ENCODE measurements around the gene SH3BP2.

Gene SH3BP2

DNA sequence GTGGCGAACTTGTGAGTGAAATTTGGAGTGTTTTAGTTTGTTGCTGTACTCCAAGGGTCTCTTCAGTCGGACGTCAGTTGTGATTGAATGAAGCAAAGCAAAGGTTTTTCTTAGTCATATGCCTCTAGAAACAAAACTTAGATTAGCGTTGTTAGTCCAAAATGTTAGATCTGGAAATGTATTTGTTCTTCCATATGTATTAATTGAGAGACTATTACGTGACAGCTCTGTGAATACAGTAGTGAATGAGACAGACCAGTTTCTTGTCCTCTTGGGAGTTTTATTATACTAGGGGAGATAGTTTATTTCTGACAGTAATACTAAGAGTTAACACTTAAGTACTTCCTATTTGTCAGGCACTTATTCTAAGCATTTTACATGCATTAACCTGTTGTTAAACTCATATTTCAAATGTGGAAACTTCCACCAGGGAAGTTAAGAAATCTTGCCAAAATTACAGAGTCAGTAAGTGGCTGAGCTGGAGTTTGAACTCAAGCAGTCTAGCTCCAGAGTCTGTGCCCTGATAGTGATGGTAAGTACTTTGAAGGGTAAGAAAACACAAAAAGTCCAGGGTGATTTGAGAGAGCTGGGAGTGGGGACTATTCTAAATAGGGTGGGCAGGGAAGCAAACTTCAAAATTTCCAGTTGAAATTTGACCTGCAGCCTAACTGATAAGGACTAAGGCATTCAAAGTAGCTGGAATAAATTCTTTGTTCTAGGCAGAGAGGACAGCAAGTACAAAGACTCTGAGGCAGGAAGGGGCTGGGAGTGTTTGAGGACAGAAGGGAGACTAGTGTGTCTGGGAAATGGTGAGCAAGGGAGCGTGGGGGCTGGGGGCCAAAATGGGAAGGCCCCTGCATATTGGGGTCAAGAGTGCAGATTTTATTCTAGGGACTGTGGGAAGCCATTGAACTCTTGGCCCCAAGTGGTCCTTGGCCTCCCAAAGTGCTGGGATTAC is 67.8 kb downstream of the SH3BP2 start:
- no peaks in the 10 kb centered on the region for H3K9me3 ChIP-seq
- no peaks in the 10 kb centered on the region for H3K27me3 ChIP-seq
- DNase-seq, result no peak
- TF ChIP-seq, protein P1, sequence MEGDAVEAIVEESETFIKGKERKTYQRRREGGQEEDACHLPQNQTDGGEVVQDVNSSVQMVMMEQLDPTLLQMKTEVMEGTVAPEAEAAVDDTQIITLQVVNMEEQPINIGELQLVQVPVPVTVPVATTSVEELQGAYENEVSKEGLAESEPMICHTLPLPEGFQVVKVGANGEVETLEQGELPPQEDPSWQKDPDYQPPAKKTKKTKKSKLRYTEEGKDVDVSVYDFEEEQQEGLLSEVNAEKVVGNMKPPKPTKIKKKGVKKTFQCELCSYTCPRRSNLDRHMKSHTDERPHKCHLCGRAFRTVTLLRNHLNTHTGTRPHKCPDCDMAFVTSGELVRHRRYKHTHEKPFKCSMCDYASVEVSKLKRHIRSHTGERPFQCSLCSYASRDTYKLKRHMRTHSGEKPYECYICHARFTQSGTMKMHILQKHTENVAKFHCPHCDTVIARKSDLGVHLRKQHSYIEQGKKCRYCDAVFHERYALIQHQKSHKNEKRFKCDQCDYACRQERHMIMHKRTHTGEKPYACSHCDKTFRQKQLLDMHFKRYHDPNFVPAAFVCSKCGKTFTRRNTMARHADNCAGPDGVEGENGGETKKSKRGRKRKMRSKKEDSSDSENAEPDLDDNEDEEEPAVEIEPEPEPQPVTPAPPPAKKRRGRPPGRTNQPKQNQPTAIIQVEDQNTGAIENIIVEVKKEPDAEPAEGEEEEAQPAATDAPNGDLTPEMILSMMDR (IDR thresholded peaks at IDR 0.05; ENCODE audit: low read depth, low read length), result no peak
- H3K4me3 ChIP-seq (ENCODE audit: low read depth, low read length), result no peak overlapping the region
- peaks cover 9% of the 10 kb centered on the region for H3K4me1 ChIP-seq
- peaks cover 6% of the 10 kb centered on the region; the same call in 1 of the 2 replicates for H3K36me3 ChIP-seq

DNA sequence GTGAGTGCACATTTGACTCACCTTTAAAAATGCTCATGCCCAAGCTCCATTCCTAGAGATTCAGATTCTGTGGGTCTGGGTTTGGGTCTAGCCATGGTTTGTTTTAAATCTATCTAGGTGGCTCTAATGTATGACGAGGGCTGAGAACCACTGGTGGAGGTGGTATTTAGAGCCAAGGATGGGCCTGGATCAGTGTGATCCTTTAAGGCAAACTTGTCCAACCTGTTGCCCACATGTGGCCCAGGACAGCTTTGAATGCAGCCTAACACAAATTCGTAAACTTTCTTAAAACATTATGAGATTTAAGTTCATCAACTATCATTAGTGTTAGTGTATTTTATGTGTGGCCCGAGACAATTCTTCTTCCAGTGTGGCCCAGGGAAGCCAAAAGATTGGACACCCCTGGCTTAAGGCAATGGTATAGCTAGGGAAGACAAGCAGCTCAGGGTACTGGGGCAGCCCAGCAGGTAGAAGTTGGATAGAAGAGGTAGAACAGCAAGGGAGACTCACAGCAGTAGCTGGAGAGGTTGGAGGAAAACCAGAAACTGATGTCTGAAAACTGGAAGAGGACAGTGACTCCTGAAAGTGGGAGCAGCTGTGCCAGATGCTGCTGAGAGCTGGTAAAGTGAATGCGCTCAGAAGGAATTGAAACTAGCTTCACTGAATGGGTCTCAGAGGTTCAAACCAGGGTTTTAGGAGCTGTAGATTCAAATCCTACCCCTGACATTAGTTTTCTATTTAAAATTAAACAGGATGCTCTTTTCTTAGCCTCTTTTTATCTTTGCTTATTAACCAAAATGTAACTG is 68.9 kb downstream of the SH3BP2 start:
- Histone ChIP-seq H3K36me3 (peaks cover 6% of the 10 kb centered on the region; the same call in 1 of the 2 replicates), H3K4me3 (ENCODE audit: low read depth, low read length) (no peak overlapping the region), H3K27me3 (no peaks in the 10 kb centered on the region), H3K9me3 (no peaks in the 10 kb centered on the region), H3K4me1 (peaks cover 11% of the 10 kb centered on the region)
- TF ChIP-seq, protein P1 (IDR thresholded peaks at IDR 0.05; ENCODE audit: low read depth, low read length), result no peak
- DNase-seq, result no peak

- TF ChIP-seq, protein P1 (IDR thresholded peaks at IDR 0.05; ENCODE audit: low read depth, low read length), result no peak
- Histone ChIP-seq H3K4me3 (ENCODE audit: low read depth, low read length) (no peak overlapping the region), H3K9me3 (no peaks in the 10 kb centered on the region), H3K4me1 (peaks cover 14% of the 10 kb centered on the region), H3K36me3 (no peaks in the 10 kb centered on the region), H3K27me3 (no peaks in the 10 kb centered on the region)
- no peak for DNase-seq
These were observed 69.6 kb downstream of the SH3BP2 start for GRCh38 chr4:2862528-2862927.

DNA sequence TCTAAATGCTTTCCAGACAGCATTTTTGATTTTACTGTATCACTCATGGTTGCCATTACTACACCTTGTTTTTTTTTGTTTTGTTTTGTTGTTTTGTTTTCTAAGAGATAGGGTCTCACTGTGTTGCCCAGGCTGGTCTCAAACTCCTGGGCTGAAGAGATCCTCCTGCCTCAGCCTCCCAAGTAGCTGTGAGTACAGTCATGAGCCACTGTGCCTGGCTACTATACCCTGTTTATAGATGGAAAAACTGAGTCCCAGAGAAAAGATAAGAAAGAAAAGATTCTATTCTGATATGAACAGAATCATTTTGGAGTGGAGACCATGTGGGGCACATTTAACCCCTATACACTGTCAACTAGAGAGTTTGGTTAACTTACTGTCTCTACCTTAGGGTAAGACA is 70.8 kb downstream of the SH3BP2 start:
- H3K27me3 ChIP-seq, result no peaks in the 10 kb centered on the region
- H3K36me3 ChIP-seq, result no peaks in the 10 kb centered on the region
- peaks cover 18% of the 10 kb centered on the region for H3K4me1 ChIP-seq
- no peak for DNase-seq
- TF ChIP-seq, protein P1 (IDR thresholded peaks at IDR 0.05; ENCODE audit: low read depth, low read length), result no peak
- H3K9me3 ChIP-seq, result no peaks in the 10 kb centered on the region
- no peak overlapping the region for H3K4me3 ChIP-seq (ENCODE audit: low read depth, low read length)

- TF ChIP-seq, protein P1 (IDR thresholded peaks at IDR 0.05; ENCODE audit: low read depth, low read length), result no peak
- Histone ChIP-seq H3K27me3 (no peaks in the 10 kb centered on the region), H3K36me3 (no peaks in the 10 kb centered on the region), H3K4me3 (ENCODE audit: low read depth, low read length) (no peak overlapping the region), H3K4me1 (peaks cover 33% of the 10 kb centered on the region), H3K9me3 (no peaks in the 10 kb centered on the region)
- DNase-seq, result no peak
These were observed 72.4 kb downstream of the SH3BP2 start for GRCh38 chr4:2865196-2865780.
